GM06990 (cell line): ENCODE measurements around the gene PAPPA.

Source experiments
- DNase-seq: peaks from one replicate; pipeline ENCODE4 v3.0.0-alpha.2; 2011; ENCODE audit not compliant: insufficient read length; ENCODE audit errors: extremely low read depth
- H3K27me3 ChIP-seq: replicated peaks from 2 replicates; pipeline ENCODE4 v1.6.0; 2011; ENCODE audit warnings: low read length; ENCODE audit not compliant: control insufficient read depth, insufficient read depth
- H3K36me3 ChIP-seq: 2 replicates; pipeline ENCODE4 v1.5.1; 2011; ENCODE audit warnings: low read length; ENCODE audit not compliant: control insufficient read depth, insufficient read depth
- H3K4me3 ChIP-seq: replicated peaks from 2 replicates; pipeline ENCODE4 v1.5.1; 2011; ENCODE audit warnings: low read depth, mild to moderate bottlenecking, control low read depth, low read length
- CTCF ChIP-seq: IDR thresholded peaks from 2 replicates; pipeline ENCODE4 v1.5.1; 2011; ENCODE audit warnings: low read length, control low read depth, mild to moderate bottlenecking, inconsistent platforms; ENCODE audit not compliant: insufficient read depth, poor library complexity, severe bottlenecking

Gene PAPPA

GRCh38 chr9:116312221-116312620 lies 158.6 kb downstream of the PAPPA start:
- H3K4me3 ChIP-seq: no peak overlapping the region
- no peak for DNase-seq
- H3K36me3 ChIP-seq: no peaks in the 10 kb centered on the region
- H3K27me3 ChIP-seq: no peaks in the 10 kb centered on the region; the same call in 1 of the 2 replicates
- no peak for TF ChIP-seq CTCF

- H3K4me3 ChIP-seq: no peak overlapping the region
- H3K27me3 ChIP-seq: no peaks in the 10 kb centered on the region; the same call in 1 of the 2 replicates
- no peaks in the 10 kb centered on the region for H3K36me3 ChIP-seq
- no peak for DNase-seq
- no peak for TF ChIP-seq CTCF
These were observed 160.0 kb downstream of the PAPPA start for GRCh38 chr9:116313638-116314037.

- no peak for TF ChIP-seq CTCF
- H3K27me3 ChIP-seq: no peaks in the 10 kb centered on the region; the same call in none of the 2 replicates
- no peak for DNase-seq
- H3K4me3 ChIP-seq: no peak overlapping the region
- H3K36me3 ChIP-seq: no peaks in the 10 kb centered on the region
These were observed 162.7 kb downstream of the PAPPA start for GRCh38 chr9:116316246-116316645.

GRCh38 chr9:116317503-116317902 lies 163.9 kb downstream of the PAPPA start:
- no peak for DNase-seq
- Histone ChIP-seq H3K27me3 (no peaks in the 10 kb centered on the region; the same call in 1 of the 2 replicates), H3K36me3 (no peaks in the 10 kb centered on the region), H3K4me3 (no peak overlapping the region)
- no peak for TF ChIP-seq CTCF

- DNase-seq: no peak
- Histone ChIP-seq H3K36me3 (no peaks in the 10 kb centered on the region), H3K27me3 (no peaks in the 10 kb centered on the region; the same call in 1 of the 2 replicates), H3K4me3 (no peak overlapping the region)
- TF ChIP-seq CTCF: no peak
These were observed 165.1 kb downstream of the PAPPA start for GRCh38 chr9:116318468-116319374.
